Measurements from ENCODE around the gene YTHDF1. TPM values are rescaled to one million over a fixed set of nuclear protein-coding genes. Genes with fewer than 3 reads are reported as not detected.

Gene YTHDF1
- total and polyA plus RNA-seq, 2 of the 8 experiments (the other 6 are each of a cell fraction or from before 2014, with no cell fraction given), result 32.8 to 66.0 TPM

DNA sequence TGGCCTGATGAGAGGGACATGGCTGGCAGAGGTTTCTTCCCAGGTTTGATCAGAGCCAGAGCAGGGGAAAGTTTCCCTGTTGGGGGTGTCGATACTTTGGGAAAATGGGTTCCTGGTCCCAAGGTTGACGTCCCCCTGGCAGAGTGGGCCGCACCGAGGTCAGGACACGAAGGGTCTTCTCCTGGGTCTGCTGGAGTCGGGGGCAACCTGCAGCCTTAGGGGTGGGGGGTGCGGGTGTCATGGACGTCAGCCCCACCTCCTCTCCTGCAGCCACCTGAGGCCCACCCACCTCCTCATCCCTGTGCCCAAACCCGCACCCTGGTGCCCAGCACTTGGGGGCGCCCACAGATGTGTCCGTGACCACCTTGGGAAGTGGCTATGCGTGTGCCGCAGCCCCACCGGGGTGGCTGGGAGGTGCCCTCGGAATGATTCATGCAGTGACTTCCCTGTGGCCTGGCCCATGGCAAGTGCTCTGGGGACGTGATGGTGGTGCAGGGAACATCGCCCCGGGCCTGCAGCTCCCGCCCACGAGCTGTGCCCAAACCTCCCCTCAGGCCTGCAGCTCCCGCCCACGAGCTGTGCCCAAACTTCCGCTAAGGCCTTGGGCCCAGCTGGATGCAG, 64.9 kb downstream of the YTHDF1 start:
- Histone ChIP-seq H2BK12ac (ENCODE audit: low read depth, low read length) (no peak overlapping the region), H3K23me2 (ENCODE audit: low read depth, low read length) (no peaks in the 10 kb centered on the region; the same call in 1 of the 2 replicates), H4K5ac (ENCODE audit: insufficient read length, low read depth, low read length) (no peak overlapping the region), H3K56ac (replicated peaks; ENCODE audit: insufficient read length, low read depth, low read length) (no peak overlapping the region), H3K23ac (ENCODE audit: insufficient read length) (no peak overlapping the region), H2BK5ac (ENCODE audit: low read depth, low read length) (no peak overlapping the region), H3K79me2 (ENCODE audit: control insufficient read depth in 1 of 2, insufficient read depth in 2 of 2, low read length in 2 of 2) (no peaks in the 10 kb centered on the region), H3K9me3 (ENCODE audit: insufficient read depth in 2 of 2, low read depth in 1 of 2, low read length in 1 of 2) (peaks cover 8 to 19% of the 10 kb centered on the region in 2 experiments), H4K8ac (ENCODE audit: extremely low read depth, insufficient read depth, low read length) (no peak overlapping the region; the same call in 1 of the 2 replicates), H2BK120ac (replicated peaks; ENCODE audit: low read depth, low read length) (no peak overlapping the region), H3K4ac (replicated peaks; ENCODE audit: insufficient read length, low read depth, low read length) (no peak overlapping the region), H3K4me1 (replicated peaks in 1 of 4; ENCODE audit: control insufficient read depth in 3 of 4, insufficient read depth in 4 of 4, low read length in 3 of 4) (no peaks in the 10 kb centered on the region), H4K91ac (replicated peaks; ENCODE audit: insufficient read length, low read length) (no peak overlapping the region), H3K14ac (ENCODE audit: insufficient read length) (no peak overlapping the region), H3K27ac (ENCODE audit: low read depth, low read length) (no peak overlapping the region), H2AK5ac (ENCODE audit: low read depth, low read length) (no peak overlapping the region), H3K27me3 (replicated peaks in 1 of 4; ENCODE audit: control insufficient read depth in 3 of 4, extremely low read depth in 1 of 4, insufficient read depth in 3 of 4, low read length in 3 of 4) (peaks cover 0 to 2% (median under 1%) of the 10 kb centered on the region in 4 experiments; a peak in 1 of 7 replicates), H2BK20ac (ENCODE audit: low read length) (no peak overlapping the region), H3K79me1 (ENCODE audit: low read depth, low read length) (no peaks in the 10 kb centered on the region), H3K4me2 (ENCODE audit: insufficient read depth in 1 of 2, low read depth in 2 of 2, low read length in 2 of 2) (no peak overlapping the region), H3K9ac (replicated peaks in 1 of 4; ENCODE audit: extremely low read depth in 1 of 4, low read depth in 3 of 4, low read length in 3 of 4) (no peak overlapping the region), H2AFZ (ENCODE audit: low read length) (no peak overlapping the region), H2BK15ac (ENCODE audit: low read length) (0 out of 2 replicates have a peak overlapping the region, but pooled peaks have one; percentile 29), H4K20me1 (replicated peaks in 1 of 2; ENCODE audit: control insufficient read depth in 1 of 2, insufficient read depth in 2 of 2, low read length in 2 of 2) (no peaks in the 10 kb centered on the region), H3K4me3 (ENCODE audit: extremely low read depth in 1 of 4, insufficient read depth in 2 of 4, low read depth in 3 of 4, low read length in 4 of 4) (no peak overlapping the region), H3K36me3 (ENCODE audit: control insufficient read depth in 2 of 4, insufficient read depth in 4 of 4, low read length in 3 of 4) (no peaks in the 10 kb centered on the region), H3K18ac (ENCODE audit: extremely low read depth, low read length) (no peak overlapping the region)
- ChIA-PET POLR2A (ENCODE audit: partially characterized antibody) (interaction anchor here (1.5 to 2.7 kb wide), 2 partner anchors 13 to 16 kb away, joined by 3 to 11 read pairs; no protein-coding TSS in a partner anchor), CTCF (ENCODE audit: partially characterized antibody) (interaction anchor here (0.8 to 2.1 kb wide), 7 partner anchors 13 to 420 kb away, joined by 3 to 8 read pairs (median 3); no protein-coding TSS in a partner anchor)
- FAIRE-seq (no peak), DNase-seq (ENCODE audit: low read depth in 1 of 2, low spot score in 2 of 2) (no peak)
- TF ChIP-seq, protein P1, sequence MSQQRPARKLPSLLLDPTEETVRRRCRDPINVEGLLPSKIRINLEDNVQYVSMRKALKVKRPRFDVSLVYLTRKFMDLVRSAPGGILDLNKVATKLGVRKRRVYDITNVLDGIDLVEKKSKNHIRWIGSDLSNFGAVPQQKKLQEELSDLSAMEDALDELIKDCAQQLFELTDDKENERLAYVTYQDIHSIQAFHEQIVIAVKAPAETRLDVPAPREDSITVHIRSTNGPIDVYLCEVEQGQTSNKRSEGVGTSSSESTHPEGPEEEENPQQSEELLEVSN (IDR thresholded peaks at IDR 0.05), result peak; percentile 70
- TF ChIP-seq ZNF274 (IDR thresholded peaks at IDR 0.05; ENCODE audit: borderline replicate concordance, extremely low read depth, low read length), result no peak
- WGBS, 2 experiments (ENCODE audit: extremely low coverage in 1 of 2, insufficient coverage in 1 of 2, insufficient read length in 1 of 2, insufficient replicate concordance in 2 of 2, low coverage in 1 of 2, low lambda C conversion rate in 2 of 2, missing lambda C conversion rate in 1 of 2), result 89% methylated on average over 23 of the region's 23 CpGs; no CpG with 5 or more reads in 1 of the 2 experiments

All from H1 (cell line).